Measurements from ENCODE around the gene NR5A1. TPM values are rescaled to one million over a fixed set of nuclear protein-coding genes. Genes with fewer than 3 reads are reported as not detected.

The NR5A1 gene
- total RNA-seq, 2 donors from 2014 or later, result not detected

DNA sequence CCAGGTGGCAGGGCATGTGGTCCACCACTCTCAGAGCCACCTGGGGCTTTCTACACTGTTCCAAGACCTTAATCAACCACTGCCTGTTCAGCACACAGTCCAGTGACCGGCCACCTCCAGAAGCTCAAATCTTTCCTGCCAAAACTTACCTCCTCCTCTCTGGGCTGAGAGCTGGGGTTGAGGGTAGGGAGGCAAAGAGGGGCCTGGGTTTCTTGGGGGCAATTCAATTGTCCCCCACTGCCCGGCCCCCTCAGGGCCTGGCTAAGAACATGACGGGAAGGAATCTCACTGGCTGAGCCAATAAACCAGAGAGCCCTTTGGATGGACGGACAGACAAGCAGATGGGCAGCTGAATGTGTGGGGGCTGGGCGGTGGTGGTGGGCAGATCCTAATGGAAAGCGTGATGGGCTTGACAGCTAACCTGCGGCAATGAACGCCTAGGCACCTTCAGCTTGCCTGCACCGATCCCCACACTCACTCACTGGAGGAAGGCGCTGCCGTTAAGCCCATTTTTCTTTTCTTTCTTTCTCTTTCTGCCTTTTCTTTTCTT is 5.4 kb downstream of the NR5A1 start:
- DNase-seq, result no peak
- intact Hi-C loops (cut with DNase I, micrococcal nuclease), result no loop called here
- ATAC-seq, result no peak

DNA sequence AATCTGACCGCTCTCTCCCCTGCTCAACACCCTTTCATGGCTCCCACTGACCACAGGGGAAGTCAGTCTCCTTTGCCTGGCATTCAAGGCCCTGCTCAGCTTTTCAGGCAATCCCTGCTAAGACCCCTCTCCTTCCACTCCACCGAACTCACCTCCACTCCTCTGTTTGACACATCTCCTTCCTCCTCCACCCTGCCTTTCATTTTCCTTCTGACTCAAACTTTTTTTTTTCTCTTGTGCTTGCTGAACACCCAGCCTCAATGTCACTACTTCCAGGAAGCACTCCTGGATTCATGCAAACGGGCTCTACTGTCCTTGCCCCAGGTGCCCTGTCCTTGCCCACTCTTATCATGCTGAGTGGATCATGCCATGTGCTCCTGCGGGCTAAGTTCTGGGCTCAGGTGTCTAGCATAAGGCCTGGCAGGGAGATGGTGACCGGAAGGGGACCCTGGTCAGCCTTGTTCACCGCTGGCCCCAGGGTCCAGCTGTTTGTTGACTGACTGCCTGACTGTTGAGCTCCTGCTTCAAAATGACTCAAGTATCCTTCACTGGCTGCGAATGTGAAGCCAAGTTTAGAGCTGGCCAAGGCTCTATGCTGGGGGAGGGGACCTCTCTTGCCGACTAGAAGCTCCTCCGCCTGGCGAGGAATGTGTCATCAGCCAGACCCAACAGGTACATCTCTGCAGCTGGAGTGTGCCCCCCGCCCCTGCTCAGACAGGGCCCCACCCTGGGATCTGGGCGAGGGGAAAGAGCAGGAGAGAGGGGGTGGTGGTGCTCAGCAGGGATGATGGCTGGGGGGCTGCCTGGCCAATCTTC is 6.2 kb downstream of the NR5A1 start:
- ATAC-seq, result no peak
- intact Hi-C loops (cut with DNase I, micrococcal nuclease), result no loop called here
- DNase-seq, result no peak

DNA sequence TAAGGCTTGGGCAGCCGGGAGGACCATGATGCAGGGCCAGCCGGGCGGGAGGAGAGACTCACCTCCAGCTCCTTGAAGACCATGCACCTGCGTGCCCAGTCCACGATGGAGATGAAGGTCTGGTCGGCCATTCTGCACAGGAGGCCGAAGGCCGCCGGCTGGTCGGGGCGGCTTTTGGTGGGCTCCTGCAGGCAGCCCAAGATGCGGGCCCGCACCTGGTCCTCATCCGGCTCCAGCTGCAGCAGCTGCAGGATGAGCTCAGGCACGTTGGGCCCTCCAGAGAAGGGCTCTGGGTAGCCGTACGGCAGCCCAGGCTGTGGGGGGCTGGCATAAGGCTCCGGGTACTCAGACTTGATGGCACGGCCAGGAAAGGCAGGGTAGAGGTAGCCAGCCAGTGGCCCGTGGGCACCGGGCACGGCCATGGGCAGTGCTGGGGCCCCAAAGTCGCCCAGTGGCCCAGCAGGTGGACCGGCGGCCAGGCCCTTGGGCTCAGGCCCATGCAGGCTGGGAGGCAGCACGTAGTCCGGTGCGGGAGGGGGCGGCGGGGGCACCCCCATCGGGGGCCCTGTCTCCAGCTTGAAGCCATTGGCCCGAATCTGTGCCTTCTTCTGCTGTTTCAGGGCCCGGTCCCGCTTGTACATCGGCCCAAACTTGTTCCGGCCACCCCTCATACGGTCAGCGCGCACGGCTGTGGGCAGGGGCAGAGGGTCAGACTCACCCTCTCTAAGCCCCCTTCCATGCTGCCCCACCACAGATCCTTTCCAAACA is 7.0 kb downstream of the NR5A1 start:
- ATAC-seq (no peak), DNase-seq (no peak)
- intact Hi-C loops (cut with DNase I, micrococcal nuclease), result no loop called here

DNA sequence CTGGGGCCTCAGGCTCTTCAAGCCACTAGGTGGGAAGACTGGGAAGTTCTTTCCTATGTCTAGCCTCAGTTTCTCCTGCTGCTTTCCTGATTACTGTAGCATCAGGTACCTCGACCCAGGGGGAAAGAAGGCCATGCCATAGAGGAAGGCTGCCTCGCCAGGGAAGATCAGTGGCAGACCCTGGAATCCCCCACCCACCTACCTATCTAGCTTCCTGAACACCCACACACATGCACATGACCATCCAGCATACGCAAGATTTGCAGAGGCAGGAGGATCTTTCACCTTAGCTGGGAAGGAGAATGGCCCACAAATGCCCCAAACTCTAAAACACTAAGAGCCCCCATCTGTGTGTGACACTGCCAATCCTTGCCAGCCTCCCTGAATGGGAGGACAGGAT is 8.0 kb downstream of the NR5A1 start:
- DNase-seq (no peak), ATAC-seq (no peak)
- intact Hi-C loops (cut with DNase I, micrococcal nuclease), result no loop called here

DNA sequence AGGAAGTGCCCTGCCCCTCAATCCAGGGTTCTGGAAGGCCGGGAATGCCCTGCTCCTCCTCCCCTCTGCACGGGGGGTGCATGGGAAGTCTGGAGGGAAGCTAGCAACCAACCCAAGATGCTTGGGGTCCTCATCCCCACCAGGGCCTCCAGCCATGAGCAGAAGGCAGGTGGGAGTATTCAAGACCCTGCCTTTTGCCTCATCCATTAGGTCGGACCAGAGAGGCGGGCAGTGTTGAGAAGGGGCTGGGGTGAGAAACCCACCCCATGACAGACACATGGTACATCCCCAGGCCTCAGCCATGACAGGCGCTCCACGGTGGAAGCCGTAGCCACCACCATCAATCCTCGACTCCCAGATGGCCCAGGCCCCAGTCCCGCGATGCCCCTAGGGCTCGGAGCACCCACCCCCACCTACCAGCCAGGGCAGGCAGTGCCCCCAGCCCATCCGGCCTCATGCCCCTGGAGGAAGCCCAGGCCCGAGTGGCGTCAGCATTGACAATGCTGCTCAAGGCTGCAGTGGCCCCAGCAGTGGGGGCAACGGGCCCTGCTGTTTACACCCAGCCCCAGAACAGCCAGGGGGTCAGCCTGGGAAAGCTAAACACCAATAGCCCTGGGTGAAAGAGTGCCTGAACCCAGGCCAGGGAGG is 8.6 kb downstream of the NR5A1 start:
- ATAC-seq (no peak), DNase-seq (no peak)
- intact Hi-C loops (cut with DNase I, micrococcal nuclease), result no loop called here

- intact Hi-C loops (cut with DNase I, micrococcal nuclease), result no loop called here
- no peak for DNase-seq
- ATAC-seq, result no peak
Measured at GRCh38 chr9:124498040-124498439, 9.2 kb downstream of the NR5A1 start.

- ATAC-seq, result no peak
- no peak for DNase-seq
- intact Hi-C loops (cut with DNase I, micrococcal nuclease), result no loop called here
Measured at GRCh38 chr9:124497441-124497840, 9.8 kb downstream of the NR5A1 start.

- no peak for DNase-seq
- intact Hi-C loops (cut with DNase I, micrococcal nuclease), result no loop called here
- no peak for ATAC-seq
Measured at GRCh38 chr9:124496463-124496862, 10.7 kb downstream of the NR5A1 start.

GRCh38 chr9:124496075-124496449 is 11.1 kb downstream of the NR5A1 start:
- intact Hi-C loops (cut with DNase I, micrococcal nuclease), result no loop called here
- ATAC-seq (no peak), DNase-seq (no peak)

DNA sequence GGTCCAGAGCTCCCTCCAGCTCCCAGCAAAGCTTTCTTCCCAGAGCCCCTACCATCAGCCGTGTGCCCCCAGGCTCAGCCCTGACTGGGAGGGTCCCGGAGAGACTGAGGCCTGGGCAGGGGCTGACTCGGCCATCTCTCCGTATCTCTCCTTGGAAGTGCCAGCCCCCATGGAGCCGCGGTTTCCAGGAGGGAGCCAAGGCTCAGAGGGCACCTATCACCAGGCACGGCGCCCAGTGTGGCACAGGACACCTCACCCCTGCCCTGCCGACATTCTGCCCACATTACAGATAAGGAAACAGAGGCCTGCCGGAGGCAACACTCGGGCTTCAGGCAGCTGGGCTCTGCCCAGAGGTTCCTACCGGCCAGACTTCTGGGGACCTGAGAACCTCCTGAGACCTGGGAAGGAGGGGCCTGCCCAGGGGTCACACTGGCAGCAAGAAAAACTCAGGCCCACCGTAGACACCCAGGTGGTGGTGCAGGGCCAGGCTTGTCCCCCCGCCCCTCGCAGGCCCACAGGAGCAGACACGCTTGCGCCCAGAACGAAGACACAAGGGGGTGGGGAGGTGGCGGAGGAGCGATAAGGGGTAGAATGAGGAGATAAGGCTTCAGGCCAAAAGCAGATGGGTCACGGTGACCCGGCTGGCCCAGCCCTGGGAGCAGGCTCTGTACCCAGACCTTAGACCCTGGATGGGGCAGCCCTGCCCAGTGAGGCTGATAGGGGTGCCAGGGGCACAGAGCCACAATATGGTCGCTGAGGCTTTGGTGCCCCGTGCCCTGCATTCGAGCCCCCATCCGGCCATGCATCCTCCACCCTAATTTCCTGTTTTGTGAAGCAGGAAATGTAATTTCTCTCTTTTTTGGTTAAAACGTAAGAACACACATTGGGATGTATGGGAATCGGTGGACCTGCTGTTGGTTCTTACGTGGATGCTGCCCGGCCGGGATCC is 11.8 kb downstream of the NR5A1 start:
- no peak for ATAC-seq
- no peak for DNase-seq
- intact Hi-C loops (cut with DNase I, micrococcal nuclease), result no loop called here

- intact Hi-C loops (cut with DNase I, micrococcal nuclease), result no loop called here
- DNase-seq (no peak), ATAC-seq (no peak)
Measured at GRCh38 chr9:124493794-124494479, 13.3 kb downstream of the NR5A1 start.

GRCh38 chr9:124493218-124493617 is 14.0 kb downstream of the NR5A1 start:
- ATAC-seq, result no peak
- DNase-seq, result no peak
- intact Hi-C loops (cut with DNase I, micrococcal nuclease), result no loop called here

GRCh38 chr9:124492818-124493217 is 14.4 kb downstream of the NR5A1 start:
- intact Hi-C loops (cut with DNase I, micrococcal nuclease), result no loop called here
- no peak for ATAC-seq
- DNase-seq, result no peak

DNA sequence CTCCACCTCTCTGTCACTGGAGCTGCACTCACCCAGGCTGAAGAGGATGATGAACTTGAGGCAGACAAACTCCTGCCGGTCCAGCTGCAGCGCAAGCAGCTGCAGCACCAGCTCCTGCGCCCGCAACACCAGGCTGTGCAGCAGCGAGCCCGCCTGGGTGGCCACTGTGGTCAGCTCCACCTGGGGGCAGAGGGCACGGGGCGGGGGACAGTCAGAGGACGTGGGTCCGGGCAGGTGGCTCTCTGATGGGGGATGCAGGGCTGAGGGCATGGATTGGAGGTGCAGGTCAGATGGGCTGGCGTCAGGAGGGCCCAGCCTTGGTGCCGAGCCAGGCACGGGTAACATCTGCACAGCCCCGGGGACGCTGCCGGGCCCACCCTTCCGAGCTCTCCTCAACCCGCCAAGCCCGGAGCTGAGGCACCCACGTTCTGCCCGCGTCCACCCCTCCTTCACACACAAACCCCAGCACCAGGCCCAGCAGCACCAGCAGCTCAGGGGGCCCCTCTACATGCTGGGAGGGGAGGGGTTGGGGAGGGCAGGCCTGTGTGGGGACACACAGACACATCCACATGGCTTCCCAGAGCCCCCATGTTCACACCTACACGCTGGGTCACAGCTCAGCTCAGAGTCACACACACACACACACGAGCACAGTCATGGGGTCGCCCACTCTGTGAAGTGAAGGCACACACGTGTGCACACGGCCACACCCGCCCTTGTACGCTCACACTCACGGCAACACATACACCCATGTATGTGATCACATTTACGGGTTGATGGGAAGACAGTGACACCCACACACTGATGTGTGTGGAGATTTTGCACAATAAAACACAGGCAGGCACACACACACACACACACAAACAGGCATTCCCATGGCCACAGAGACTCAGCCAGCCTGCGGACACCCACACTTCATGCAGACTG is 15.9 kb downstream of the NR5A1 start:
- DNase-seq (no peak), ATAC-seq (no peak)
- intact Hi-C loops (cut with DNase I, micrococcal nuclease), result no loop called here

DNA sequence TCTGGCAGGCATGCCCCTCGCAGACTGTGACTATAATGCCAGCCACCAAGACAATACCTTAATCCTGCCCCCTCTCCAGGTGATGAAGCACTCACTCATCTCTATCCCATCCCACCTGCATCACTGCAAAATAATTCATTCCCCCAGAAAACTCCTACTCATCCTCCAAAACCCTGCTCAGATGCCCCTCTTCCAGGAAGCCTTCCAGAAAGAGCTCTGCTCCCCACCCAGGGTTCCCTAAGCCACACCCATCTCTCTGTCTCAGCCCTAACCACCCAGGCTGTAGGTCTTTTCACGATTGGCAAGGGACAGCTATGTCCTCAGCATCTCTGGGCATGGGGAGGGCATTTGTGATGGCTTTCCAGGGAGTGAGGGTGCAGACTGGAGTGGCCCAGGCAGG is 17.2 kb downstream of the NR5A1 start:
- ATAC-seq, result no peak
- intact Hi-C loops (cut with DNase I, micrococcal nuclease), result no loop called here
- DNase-seq, result no peak

DNA sequence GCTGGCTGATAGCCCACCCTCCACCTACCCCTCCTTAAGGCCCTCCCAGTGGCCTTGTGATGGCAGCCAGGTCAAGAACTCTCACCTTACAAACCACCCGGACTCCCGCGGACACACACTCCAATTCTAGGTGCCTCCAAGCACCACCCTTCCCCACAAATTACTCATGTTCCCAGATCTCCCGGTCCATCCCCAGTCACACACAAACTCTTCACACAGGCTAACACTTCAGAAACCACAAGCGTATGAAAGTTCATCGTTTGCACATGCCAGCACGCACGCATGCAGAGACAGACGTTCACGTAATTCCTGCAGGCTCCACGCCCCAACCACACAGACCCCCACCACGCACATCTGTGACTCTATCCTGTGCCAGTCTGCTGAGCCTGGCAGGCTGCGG is 18.0 kb downstream of the NR5A1 start:
- DNase-seq (no peak), ATAC-seq (no peak)
- intact Hi-C loops (cut with DNase I, micrococcal nuclease), result no loop called here

DNA sequence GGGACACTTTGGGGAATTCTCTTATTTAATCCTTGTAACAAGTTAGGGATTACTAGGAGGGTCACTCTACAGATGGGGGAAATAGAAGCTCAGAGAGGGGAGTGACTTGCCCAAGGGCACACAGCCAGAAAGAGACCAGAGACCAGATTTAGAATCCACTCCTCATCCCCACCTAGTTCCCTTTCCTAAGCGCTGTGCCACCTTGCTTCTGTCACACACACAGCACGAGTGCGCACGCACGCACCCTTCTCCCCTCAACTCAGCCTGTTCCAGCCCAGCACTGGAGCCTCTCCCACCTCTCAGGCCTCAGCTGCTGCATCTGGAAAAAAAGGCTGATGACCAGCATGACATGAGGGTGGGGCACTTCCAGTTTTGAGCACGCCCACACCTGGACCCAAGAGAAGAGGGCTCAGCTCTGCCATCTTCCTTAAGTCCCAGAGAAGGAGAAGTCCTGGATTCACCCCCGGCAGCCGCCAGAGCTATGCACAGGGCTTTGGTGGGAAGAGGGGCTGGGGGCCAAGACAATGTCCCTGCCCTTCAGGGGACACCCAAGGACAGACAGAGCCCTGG is 18.5 kb downstream of the NR5A1 start:
- intact Hi-C loops (cut with DNase I, micrococcal nuclease), result no loop called here
- ATAC-seq, result no peak

More for the DNA sequence above, 18.5 kb downstream of the NR5A1 start:
- DNase-seq, result no peak

Measured in left colon (tissue), 2 donors.